ENCODE data around the gene LDLRAP1.

Gene LDLRAP1

DNA sequence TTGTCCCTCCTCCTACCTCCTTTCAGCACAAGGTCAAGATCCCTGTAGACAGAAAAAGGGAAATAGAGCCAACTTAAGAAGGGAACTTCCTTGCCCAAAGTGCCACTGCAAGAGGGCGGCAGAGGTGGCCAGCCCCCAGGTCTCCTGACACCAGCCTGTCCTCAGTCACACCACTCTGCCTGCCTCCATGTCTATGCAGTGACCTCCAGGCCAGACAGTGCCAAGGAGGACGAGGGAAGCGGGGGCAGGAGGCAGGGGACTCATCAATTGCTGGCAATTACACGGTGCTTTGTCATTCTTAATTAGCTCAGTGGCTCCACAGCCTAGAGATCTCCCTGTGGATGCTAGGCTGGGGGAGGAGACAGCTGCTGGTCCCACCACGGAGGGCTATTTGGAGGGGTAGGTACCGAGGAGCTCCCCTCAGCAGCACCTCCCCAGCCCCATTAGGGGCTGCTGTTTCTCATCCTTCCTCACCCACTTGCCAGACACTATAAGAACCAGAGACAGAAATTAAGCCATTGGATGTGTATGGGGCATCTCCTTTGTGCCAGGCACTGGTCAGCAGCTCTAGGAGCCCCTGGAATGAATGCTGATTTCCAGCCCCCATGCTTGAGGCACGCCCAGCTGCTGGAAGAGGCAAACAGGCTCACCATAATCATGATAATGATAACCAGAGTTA lies 6.1 kb upstream of the LDLRAP1 start:
- no peak overlapping the region for H3K4me3 ChIP-seq (ENCODE audit: insufficient read length, low read depth)
- DNase-seq (ENCODE audit: low read depth, low spot score): peak; percentile 50
- H3K4me1 ChIP-seq (ENCODE audit: insufficient read depth, insufficient read length): peaks cover 24% of the 10 kb centered on the region
- H3K27me3 ChIP-seq (ENCODE audit: insufficient read depth, insufficient read length): no peaks in the 10 kb centered on the region
- no peaks in the 10 kb centered on the region for H3K9me3 ChIP-seq (ENCODE audit: insufficient read depth, low read length)
- TF ChIP-seq ZNF274 (IDR thresholded peaks at IDR 0.05; ENCODE audit: low read depth, low read length) (no peak), YY1 (IDR thresholded peaks at IDR 0.05; ENCODE audit: insufficient read depth, insufficient read length) (no peak), SUZ12 (IDR thresholded peaks at IDR 0.05; ENCODE audit: extremely low read depth, insufficient read depth, insufficient read length) (no peak)
- no peaks in the 10 kb centered on the region for H3K36me3 ChIP-seq (ENCODE audit: insufficient read depth, insufficient read length, low read length)
- H3K9ac ChIP-seq (ENCODE audit: insufficient read length, low read depth): peak overlapping the region; percentile 37

DNA sequence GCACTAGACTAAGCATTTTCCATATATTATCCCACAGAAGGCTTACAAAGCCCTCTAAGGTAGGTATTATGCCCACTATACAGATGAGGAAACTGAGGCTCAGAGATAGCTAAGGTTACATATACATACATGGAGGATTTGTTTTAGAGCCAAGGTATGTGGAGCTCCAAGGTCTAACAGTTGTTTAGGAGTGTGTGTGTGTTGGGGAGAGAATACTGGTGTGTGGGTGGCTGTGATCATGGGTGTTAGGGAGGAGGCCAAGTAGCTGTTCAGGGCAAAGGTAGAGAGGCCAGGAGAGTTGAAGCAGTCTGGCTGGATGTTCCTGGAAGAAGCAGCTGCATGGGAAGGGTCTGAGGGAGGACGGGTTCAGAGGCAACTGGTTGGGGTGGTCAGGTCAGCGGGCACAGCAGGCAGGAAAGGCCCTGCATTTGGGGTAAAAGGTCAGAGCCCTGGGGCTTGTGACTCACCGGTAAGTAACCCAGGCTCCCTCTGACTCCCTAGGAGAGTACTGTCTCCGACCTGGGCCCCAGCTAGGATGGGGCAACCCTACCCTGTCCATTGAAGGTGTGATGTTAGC lies 5.1 kb upstream of the LDLRAP1 start:
- H3K9ac ChIP-seq (ENCODE audit: insufficient read length, low read depth): no peak overlapping the region
- H3K4me1 ChIP-seq (ENCODE audit: insufficient read depth, insufficient read length): peaks cover 23% of the 10 kb centered on the region
- H3K9me3 ChIP-seq (ENCODE audit: insufficient read depth, low read length): no peaks in the 10 kb centered on the region
- TF ChIP-seq SUZ12 (IDR thresholded peaks at IDR 0.05; ENCODE audit: extremely low read depth, insufficient read depth, insufficient read length) (no peak), ZNF274 (IDR thresholded peaks at IDR 0.05; ENCODE audit: low read depth, low read length) (no peak), YY1 (IDR thresholded peaks at IDR 0.05; ENCODE audit: insufficient read depth, insufficient read length) (no peak)
- no peaks in the 10 kb centered on the region for H3K27me3 ChIP-seq (ENCODE audit: insufficient read depth, insufficient read length)
- no peak overlapping the region for H3K4me3 ChIP-seq (ENCODE audit: insufficient read length, low read depth)
- no peaks in the 10 kb centered on the region for H3K36me3 ChIP-seq (ENCODE audit: insufficient read depth, insufficient read length, low read length)
- no peak for DNase-seq (ENCODE audit: low read depth, low spot score)

DNA sequence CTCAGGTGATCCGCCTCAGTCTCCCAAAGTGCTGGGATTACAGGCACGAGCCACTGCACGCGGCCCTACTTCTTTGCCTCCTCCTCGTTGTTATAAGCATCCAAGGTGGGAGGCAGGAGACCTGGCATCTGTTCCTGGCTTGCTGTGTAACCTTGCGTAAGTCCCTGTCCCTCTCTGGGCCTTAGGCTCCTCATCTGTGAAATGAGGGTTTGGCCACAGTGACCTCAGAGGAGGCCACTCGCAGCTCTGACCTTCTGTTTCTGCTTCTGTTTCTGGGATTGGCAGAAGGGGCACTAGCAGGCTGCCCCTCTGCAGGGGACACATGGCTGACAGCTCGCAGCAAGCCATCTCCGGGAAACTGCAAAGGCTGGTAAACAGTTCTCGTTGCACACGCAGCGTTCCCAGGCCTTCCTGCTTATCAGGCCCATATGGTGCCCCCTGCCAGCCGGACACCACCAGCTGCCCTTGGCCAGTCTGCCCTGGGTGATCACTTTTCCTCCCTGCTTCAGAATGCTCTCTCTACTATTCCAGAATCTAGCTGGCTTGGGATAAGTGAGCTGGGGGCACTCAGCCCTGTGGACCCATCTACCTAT lies 2.6 kb upstream of the LDLRAP1 start:
- no peak for DNase-seq (ENCODE audit: low read depth, low spot score)
- H3K4me3 ChIP-seq (ENCODE audit: insufficient read length, low read depth): no peak overlapping the region

DNA sequence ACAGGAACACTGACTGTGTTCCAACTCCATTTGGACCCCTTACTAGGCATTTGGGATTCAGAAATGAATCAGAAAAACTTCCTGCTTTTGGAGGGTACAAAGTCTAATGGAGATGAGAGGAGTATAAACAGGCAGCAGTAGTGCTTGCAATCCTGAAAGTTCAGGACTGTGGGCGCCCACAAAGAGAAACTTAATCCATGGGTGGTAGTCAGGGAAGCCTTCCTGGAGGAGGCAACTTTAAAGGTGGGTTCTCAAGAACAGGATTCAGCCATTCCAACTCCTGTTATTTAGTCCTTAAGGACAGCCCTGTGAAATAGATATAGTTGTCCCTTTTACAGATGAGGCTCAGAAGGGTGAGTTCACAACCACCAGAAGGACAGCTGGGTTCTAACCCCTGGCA lies 2.0 kb upstream of the LDLRAP1 start:
- TF ChIP-seq SUZ12 (IDR thresholded peaks at IDR 0.05; ENCODE audit: extremely low read depth, insufficient read depth, insufficient read length) (no peak), YY1 (IDR thresholded peaks at IDR 0.05; ENCODE audit: insufficient read depth, insufficient read length) (no peak), ZNF274 (IDR thresholded peaks at IDR 0.05; ENCODE audit: low read depth, low read length) (no peak)
- H3K9ac ChIP-seq (ENCODE audit: insufficient read length, low read depth): no peak overlapping the region
- DNase-seq (ENCODE audit: low read depth, low spot score): no peak

More for the DNA sequence above, 2.6 kb upstream of the LDLRAP1 start:
- no peaks in the 10 kb centered on the region for H3K27me3 ChIP-seq (ENCODE audit: insufficient read depth, insufficient read length)
- no peaks in the 10 kb centered on the region for H3K36me3 ChIP-seq (ENCODE audit: insufficient read depth, insufficient read length, low read length)
- TF ChIP-seq YY1 (IDR thresholded peaks at IDR 0.05; ENCODE audit: insufficient read depth, insufficient read length): no peak
- no peak for TF ChIP-seq SUZ12 (IDR thresholded peaks at IDR 0.05; ENCODE audit: extremely low read depth, insufficient read depth, insufficient read length)
- TF ChIP-seq ZNF274 (IDR thresholded peaks at IDR 0.05; ENCODE audit: low read depth, low read length): no peak
- no peaks in the 10 kb centered on the region for H3K9me3 ChIP-seq (ENCODE audit: insufficient read depth, low read length)
- no peak overlapping the region for H3K9ac ChIP-seq (ENCODE audit: insufficient read length, low read depth)
- peaks cover 32% of the 10 kb centered on the region for H3K4me1 ChIP-seq (ENCODE audit: insufficient read depth, insufficient read length)

DNA sequence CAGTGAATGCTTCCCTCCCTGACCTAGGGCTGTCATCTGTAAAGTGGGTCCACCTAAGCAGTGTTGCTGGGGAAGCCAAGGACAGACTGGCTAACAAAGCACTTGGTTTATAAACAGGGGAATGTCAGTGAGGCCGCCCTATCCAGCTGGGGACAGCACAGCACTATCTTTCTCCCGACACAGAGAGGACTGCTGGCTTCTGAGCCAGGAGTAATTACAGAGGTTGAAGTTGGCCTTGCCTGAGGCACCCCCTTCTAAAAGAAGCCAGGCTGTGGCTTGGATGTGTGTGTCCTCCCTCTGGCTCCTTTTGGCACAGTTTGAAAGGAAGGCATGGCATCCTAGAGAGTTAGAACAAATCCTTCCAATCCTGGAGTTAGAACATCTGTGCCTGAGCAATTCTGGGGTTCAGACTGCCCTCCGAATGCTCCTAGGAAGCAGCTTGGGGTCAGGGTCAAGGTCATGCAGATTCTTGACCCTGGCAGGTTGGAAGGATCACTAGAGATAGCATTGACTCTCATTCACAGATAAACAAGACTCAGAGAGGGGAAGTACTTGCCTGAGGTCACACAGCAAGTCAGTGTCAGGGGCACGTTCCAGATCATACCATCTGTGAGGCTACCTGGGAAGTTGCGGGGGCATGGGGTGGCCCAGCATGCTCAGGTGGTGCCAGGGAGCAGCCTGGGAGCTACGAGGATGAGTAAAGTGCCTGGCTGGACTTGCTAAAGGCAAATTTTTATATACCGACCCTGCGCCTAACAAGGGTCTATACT lies 1.3 kb upstream of the LDLRAP1 start:
- Histone ChIP-seq H3K36me3 (ENCODE audit: insufficient read depth, insufficient read length, low read length) (no peaks in the 10 kb centered on the region), H3K27me3 (ENCODE audit: insufficient read depth, insufficient read length) (no peaks in the 10 kb centered on the region), H3K4me3 (ENCODE audit: insufficient read length, low read depth) (no peak overlapping the region), H3K9ac (ENCODE audit: insufficient read length, low read depth) (no peak overlapping the region), H3K4me1 (ENCODE audit: insufficient read depth, insufficient read length) (peaks cover 34% of the 10 kb centered on the region), H3K9me3 (ENCODE audit: insufficient read depth, low read length) (no peaks in the 10 kb centered on the region)
- no peak for DNase-seq (ENCODE audit: low read depth, low spot score)
- TF ChIP-seq YY1 (IDR thresholded peaks at IDR 0.05; ENCODE audit: insufficient read depth, insufficient read length): no peak
- TF ChIP-seq SUZ12 (IDR thresholded peaks at IDR 0.05; ENCODE audit: extremely low read depth, insufficient read depth, insufficient read length): no peak
- no peak for TF ChIP-seq ZNF274 (IDR thresholded peaks at IDR 0.05; ENCODE audit: low read depth, low read length)

More for the DNA sequence above, 2.0 kb upstream of the LDLRAP1 start:
- no peaks in the 10 kb centered on the region for H3K27me3 ChIP-seq (ENCODE audit: insufficient read depth, insufficient read length)
- peaks cover 34% of the 10 kb centered on the region for H3K4me1 ChIP-seq (ENCODE audit: insufficient read depth, insufficient read length)
- no peak overlapping the region for H3K4me3 ChIP-seq (ENCODE audit: insufficient read length, low read depth)
- no peaks in the 10 kb centered on the region for H3K36me3 ChIP-seq (ENCODE audit: insufficient read depth, insufficient read length, low read length)
- H3K9me3 ChIP-seq (ENCODE audit: insufficient read depth, low read length): no peaks in the 10 kb centered on the region

DNA sequence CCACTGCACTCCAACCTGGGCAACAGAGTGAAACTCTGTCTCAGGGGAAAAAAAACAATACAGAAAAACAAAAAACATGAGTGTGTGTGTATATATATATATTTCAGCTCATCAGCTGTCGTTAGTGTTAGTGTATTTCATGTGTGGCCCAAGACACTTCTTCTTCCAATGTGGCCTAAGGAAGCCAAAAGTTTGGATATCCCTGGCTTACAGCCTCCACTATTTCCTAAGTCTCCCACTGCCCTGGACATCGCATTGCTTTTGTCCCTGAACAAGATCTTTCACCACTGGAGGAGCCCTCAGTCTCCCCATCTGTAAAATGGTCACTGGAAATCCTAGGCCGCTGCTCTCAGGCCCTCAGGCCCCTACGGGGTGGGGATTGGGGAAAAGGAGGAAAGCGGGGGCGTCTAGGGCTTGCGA lies 391 bp upstream of the LDLRAP1 start:
- no peak for DNase-seq (ENCODE audit: low read depth, low spot score)
- Histone ChIP-seq H3K27me3 (ENCODE audit: insufficient read depth, insufficient read length) (no peaks in the 10 kb centered on the region), H3K9me3 (ENCODE audit: insufficient read depth, low read length) (no peaks in the 10 kb centered on the region), H3K36me3 (ENCODE audit: insufficient read depth, insufficient read length, low read length) (peaks cover 6% of the 10 kb centered on the region), H3K4me3 (ENCODE audit: insufficient read length, low read depth) (peak overlapping the region; percentile 15), H3K4me1 (ENCODE audit: insufficient read depth, insufficient read length) (peaks cover 31% of the 10 kb centered on the region), H3K9ac (ENCODE audit: insufficient read length, low read depth) (peak overlapping the region; percentile 50)
- TF ChIP-seq YY1 (IDR thresholded peaks at IDR 0.05; ENCODE audit: insufficient read depth, insufficient read length) (no peak), SUZ12 (IDR thresholded peaks at IDR 0.05; ENCODE audit: extremely low read depth, insufficient read depth, insufficient read length) (no peak), ZNF274 (IDR thresholded peaks at IDR 0.05; ENCODE audit: low read depth, low read length) (no peak)

Measured in NT2/D1 (cell line).